H1 (cell line): ENCODE results near the gene NLRP6. TPM values are rescaled to one million over a fixed set of nuclear protein-coding genes. Genes with fewer than 3 reads are reported as not detected.
A peak's percentile ranks its signal among the peaks of the same experiment; 100 is the strongest.

ENCODE experiments used
- CTCF ChIA-PET: fragments of 300-600 bp; sonication (Branson Sonifier 250); formaldehyde crosslinking; loops from one replicate; lab custom pipeline; 2021; ENCODE audit not compliant: partially characterized antibody; lab: Charles Lee
- POLR2A ChIA-PET: fragments of 300-600 bp; sonication (Branson Sonifier 250); formaldehyde crosslinking; loops from one replicate; lab custom pipeline; 2021; ENCODE audit warnings: inconsistent platforms; ENCODE audit not compliant: partially characterized antibody; lab: Charles Lee
- DNase-seq, 2 experiments: peaks; one replicate each; pipeline versions ENCODE4 v3.0.0 to v3.0.0-alpha.2; 2010 to 2022; ENCODE audit warnings: low spot score in 2 of 2, low read depth in 1 of 2, mixed read lengths in 1 of 2
- FAIRE-seq: peaks from 2 replicates; lab custom pipeline; 2011; peaks lifted over from hg19 to GRCh38; lab: Jason Lieb, UNC
- H2AFZ ChIP-seq: 2 replicates; pipeline ENCODE4 v1.8.1; 2012; ENCODE audit warnings: low read length, inconsistent platforms
- H2AK5ac ChIP-seq: 2 replicates; pipeline ENCODE4 v1.6.1; 2013; ENCODE audit warnings: low read depth, low read length
- H2BK120ac ChIP-seq: replicated peaks from 2 replicates; pipeline ENCODE3; 2013; ENCODE audit warnings: low read depth, low read length, inconsistent platforms
- H2BK12ac ChIP-seq: 2 replicates; pipeline ENCODE4 v1.6.1; 2013; ENCODE audit warnings: low read depth, low read length
- H2BK15ac ChIP-seq: 2 replicates; pipeline ENCODE4 v1.6.1; 2013; ENCODE audit warnings: low read length
- H2BK20ac ChIP-seq: 2 replicates; pipeline ENCODE4 v1.6.1; 2013; ENCODE audit warnings: low read length
- H2BK5ac ChIP-seq: 2 replicates; pipeline ENCODE4 v1.6.1; 2013; ENCODE audit warnings: low read depth, low read length
- H3K14ac ChIP-seq: 2 replicates; pipeline ENCODE4 v1.6.1; 2013; ENCODE audit warnings: inconsistent platforms; ENCODE audit not compliant: insufficient read length
- H3K18ac ChIP-seq: 2 replicates; pipeline ENCODE4 v1.6.1; 2013; ENCODE audit warnings: low read length; ENCODE audit errors: extremely low read depth
- H3K23ac ChIP-seq: 2 replicates; pipeline ENCODE4 v1.6.1; 2013; ENCODE audit warnings: inconsistent platforms; ENCODE audit not compliant: insufficient read length
- H3K23me2 ChIP-seq: 2 replicates; pipeline ENCODE4 v1.6.1; 2013; ENCODE audit warnings: low read depth, low read length
- H3K27ac ChIP-seq: 2 replicates; pipeline ENCODE4 v1.6.1; 2011; ENCODE audit warnings: low read depth, low read length, inconsistent platforms
- H3K27me3 ChIP-seq, 4 experiments: replicated peaks in 1 of 4; 1 replicate in 1 of 4; 2 replicates in 3 of 4; pipeline versions ENCODE4 v1.6.1 to v1.8.1; 2011 to 2013; ENCODE audit warnings: low read length in 3 of 4, mild to moderate bottlenecking in 3 of 4, inconsistent platforms in 2 of 4, mixed read lengths in 2 of 4, moderate library complexity in 1 of 4; ENCODE audit not compliant: control insufficient read depth in 3 of 4, insufficient read depth in 3 of 4; ENCODE audit errors: extremely low read depth in 1 of 4
- H3K36me3 ChIP-seq, 4 experiments: 2 replicates each; pipeline versions ENCODE4 v1.6.1 to v1.8.1; 2011 to 2013; ENCODE audit warnings: mild to moderate bottlenecking in 4 of 4, low read length in 3 of 4, moderate library complexity in 2 of 4, control low read depth in 1 of 4, inconsistent platforms in 1 of 4; ENCODE audit not compliant: insufficient read depth in 4 of 4, control insufficient read depth in 2 of 4
- H3K4ac ChIP-seq: replicated peaks from 2 replicates; pipeline ENCODE3; 2013; ENCODE audit warnings: low read length, low read depth, mixed read lengths, inconsistent platforms; ENCODE audit not compliant: insufficient read length
- H3K4me1 ChIP-seq, 4 experiments: replicated peaks in 1 of 4; 1 replicate in 1 of 4; 2 replicates in 3 of 4; pipeline versions ENCODE4 v1.6.1 to v1.8.1; 2011 to 2013; ENCODE audit warnings: low read length in 3 of 4, inconsistent platforms in 2 of 4, mixed read lengths in 1 of 4; ENCODE audit not compliant: insufficient read depth in 4 of 4, control insufficient read depth in 3 of 4
- H3K4me2 ChIP-seq, 2 experiments: 2 replicates each; pipeline versions ENCODE4 v1.6.1 to v1.8.1; 2011 to 2013; ENCODE audit warnings: low read depth in 2 of 2, low read length in 2 of 2, control low read depth in 1 of 2, inconsistent platforms in 1 of 2, mild to moderate bottlenecking in 1 of 2; ENCODE audit not compliant: insufficient read depth in 1 of 2
- H3K4me3 ChIP-seq, 4 experiments: fragments of 200-600, 300-600 bp in 1 of 4; sonication (generic), shearing (Covaris generic), sonication (Bioruptor Twin) in 1 of 4; 2 replicates each; pipeline versions ENCODE4 v1.5.1 to v1.8.1; 2011 to 2016; ENCODE audit warnings: low read length in 4 of 4, low read depth in 3 of 4, control low read depth in 2 of 4, inconsistent platforms in 2 of 4, mild to moderate bottlenecking in 2 of 4, mixed read lengths in 1 of 4, moderate library complexity in 1 of 4; ENCODE audit not compliant: insufficient read depth in 2 of 4; ENCODE audit errors: extremely low read depth in 1 of 4
- H3K56ac ChIP-seq: replicated peaks from 2 replicates; pipeline ENCODE3; 2013; ENCODE audit warnings: low read depth, mild to moderate bottlenecking, mixed read lengths, low read length, inconsistent platforms; ENCODE audit not compliant: insufficient read length
- H3K79me1 ChIP-seq: 2 replicates; pipeline ENCODE4 v1.6.1; 2013; ENCODE audit warnings: low read depth, low read length, control low read depth
- H3K79me2 ChIP-seq, 2 experiments: 2 replicates each; pipeline versions ENCODE4 v1.6.1 to v1.8.1; 2012 to 2013; ENCODE audit warnings: low read length in 2 of 2, mild to moderate bottlenecking in 2 of 2, inconsistent platforms in 1 of 2; ENCODE audit not compliant: insufficient read depth in 2 of 2, control insufficient read depth in 1 of 2
- H3K9ac ChIP-seq, 4 experiments: replicated peaks in 1 of 4; 1 replicate in 1 of 4; 2 replicates in 3 of 4; pipeline versions ENCODE4 v1.6.1 to v1.8.1; 2011 to 2013; ENCODE audit warnings: low read depth in 3 of 4, low read length in 3 of 4, control low read depth in 2 of 4, mild to moderate bottlenecking in 2 of 4, moderate library complexity in 2 of 4, inconsistent platforms in 1 of 4; ENCODE audit errors: extremely low read depth in 1 of 4
- H3K9me3 ChIP-seq, 2 experiments: 2 replicates each; pipeline versions ENCODE4 v1.6.1 to v1.8.1; 2012 to 2013; ENCODE audit warnings: mild to moderate bottlenecking in 2 of 2, moderate library complexity in 2 of 2, control low read depth in 1 of 2, inconsistent platforms in 1 of 2, low read depth in 1 of 2, low read length in 1 of 2, mixed read lengths in 1 of 2; ENCODE audit not compliant: insufficient read depth in 2 of 2
- H4K20me1 ChIP-seq, 2 experiments: replicated peaks in 1 of 2; 2 replicates each; pipeline versions ENCODE3 to v1.8.1; 2011 to 2013; ENCODE audit warnings: inconsistent platforms in 2 of 2, low read length in 2 of 2, mild to moderate bottlenecking in 1 of 2; ENCODE audit not compliant: insufficient read depth in 2 of 2, control insufficient read depth in 1 of 2
- H4K5ac ChIP-seq: 2 replicates; pipeline ENCODE4 v1.6.1; 2013; ENCODE audit warnings: low read length, low read depth, mixed read lengths, inconsistent platforms; ENCODE audit not compliant: insufficient read length
- H4K8ac ChIP-seq: 2 replicates; pipeline ENCODE4 v1.8.0; 2013; ENCODE audit warnings: mild to moderate bottlenecking, moderate library complexity, low read length, inconsistent platforms; ENCODE audit not compliant: insufficient read depth; ENCODE audit errors: extremely low read depth
- H4K91ac ChIP-seq: replicated peaks from 2 replicates; pipeline ENCODE3; 2013; ENCODE audit warnings: low read length, mixed read lengths, inconsistent platforms; ENCODE audit not compliant: insufficient read length
- SP4 ChIP-seq: IDR thresholded peaks from 2 replicates; pipeline ENCODE4 v1.6.1; 2012; ENCODE audit warnings: low read length, inconsistent platforms
- SRF ChIP-seq: IDR thresholded peaks from 2 replicates; pipeline ENCODE4 v1.6.1; 2011; ENCODE audit warnings: mild to moderate bottlenecking, low read depth, low read length, moderate library complexity
- WGBS, 2 experiments: shearing (Covaris generic) in 1 of 2; methylation state at CpG; one replicate each; pipeline versions ENCODE4 v1.1.6 to v1.1.7; 2013 to 2015; ENCODE audit warnings: low lambda C conversion rate in 2 of 2, mixed read lengths in 2 of 2, inconsistent platforms in 1 of 2, low coverage in 1 of 2, missing lambda C conversion rate in 1 of 2; ENCODE audit not compliant: insufficient replicate concordance in 2 of 2, insufficient coverage in 1 of 2, insufficient read length in 1 of 2; ENCODE audit errors: extremely low coverage in 1 of 2, missing lambda C conversion rate in 1 of 2; 5-methylcytosine and 5-hydroxymethylcytosine counted together
- polyA plus RNA-seq, 7 experiments: library from polyadenylated mRNA; depleted of rRNA in 3 of 7; stranded (reverse) in 5 of 7; unstranded in 2 of 7; fragments of >200 nt in 5 of 7; fragments of 200-250 nt in 2 of 7; gene quantifications; 1 replicate in 5 of 7; 2 replicates in 1 of 7; 4 replicates in 1 of 7; pipeline versions ENCODE4 v1.2.1 to v1.2.3, GENCODE V29; 2011 to 2013; ENCODE audit warnings: missing spikeins in 2 of 7, mixed read lengths in 2 of 7
- total RNA-seq: library from RNA; stranded (reverse); fragmentation: NEBNext Ultra II Directional; extraction: Animal tissue kit (Norgen Biotek cat#: 25700); gene quantifications from 2 replicates; pipeline ENCODE4 v1.2.1, GENCODE V29; 2021

NLRP6 gene
- total and polyA plus RNA-seq, 2 of the 8 experiments (the other 6 are each of a cell fraction or from before 2014, with no cell fraction given) = not detected

GRCh38 chr11:315051-315481 is 36.9 kb downstream of the NLRP6 start:
- FAIRE-seq = no peak

More at GRCh38 chr11:315051-315481, 36.9 kb downstream of the NLRP6 start:
- H2BK20ac ChIP-seq = no peak overlapping the region
- no peak overlapping the region for H3K23ac ChIP-seq
- DNase-seq = no peak
- H2AK5ac ChIP-seq = no peak overlapping the region
- H4K5ac ChIP-seq = no peak overlapping the region
- no peak overlapping the region; a peak in 2 of 7 replicates for H3K9ac ChIP-seq
- no peak for TF ChIP-seq SRF
- no peak for TF ChIP-seq SP4
- TF ChIP-seq, all 59 proteins: peak for 0
- H3K79me1 ChIP-seq = no peaks in the 10 kb centered on the region
- H4K20me1 ChIP-seq = peaks cover 0 to 5% of the 10 kb centered on the region in 2 experiments
- no peak overlapping the region for H2BK120ac ChIP-seq
- WGBS, 2 experiments = 48% methylated on average over 9 of the region's 9 CpGs; no CpG with 5 or more reads in 1 of the 2 experiments
- no peak overlapping the region for H4K8ac ChIP-seq
- no peak overlapping the region for H2BK15ac ChIP-seq
- H2BK5ac ChIP-seq = no peak overlapping the region; the same call in 1 of the 2 replicates
- peaks cover 0 to 18% of the 10 kb centered on the region in 2 experiments; a peak in 2 of 4 replicates for H3K79me2 ChIP-seq
- H3K23me2 ChIP-seq = peaks cover 15% of the 10 kb centered on the region; the same call in 1 of the 2 replicates
- peaks cover 9 to 42% (median 32%) of the 10 kb centered on the region in 4 experiments for H3K4me1 ChIP-seq
- H3K4me2 ChIP-seq = peak overlapping the region; percentile 75 to 89
- H3K36me3 ChIP-seq = peaks cover 0 to 4% (median 0%) of the 10 kb centered on the region in 4 experiments; a peak in 1 of 8 replicates
- no peak overlapping the region for H3K27ac ChIP-seq
- peak overlapping the region; percentile 59 to 94 (median 76) for H3K4me3 ChIP-seq
- CTCF ChIA-PET = interaction anchor here (0.9 to 4.2 kb wide), 11 partner anchors 9 to 63 kb away, joined by 3 to 33 read pairs (median 4); no protein-coding TSS in a partner anchor
- H3K4ac ChIP-seq = no peak overlapping the region
- POLR2A ChIA-PET = interaction anchor here (0.6 to 4.0 kb wide), 11 partner anchors 9 to 118 kb away, joined by 3 to 33 read pairs (median 4); partner anchors contain the start of gene IFITM2
- H2AFZ ChIP-seq = no peak overlapping the region
- peak overlapping the region; percentile 32 for H4K91ac ChIP-seq
- 0 out of 2 replicates have a peak overlapping the region, but pooled peaks have one; percentile 3 for H3K18ac ChIP-seq
- no peak overlapping the region for H3K56ac ChIP-seq
- H3K27me3 ChIP-seq = no peaks in the 10 kb centered on the region
- no peak overlapping the region; the same call in 1 of the 2 replicates for H2BK12ac ChIP-seq
- no peaks in the 10 kb centered on the region for H3K9me3 ChIP-seq
- no peak overlapping the region for H3K14ac ChIP-seq
